Left lobe of liver (tissue), 2 donors: ENCODE measurements around the gene EHMT2. TPM values are rescaled to one million over a fixed set of nuclear protein-coding genes. Genes with fewer than 3 reads are reported as not detected.
A peak's percentile ranks its signal among the peaks of the same experiment; 100 is the strongest.
"Not testable (repeated sequence)": the region's sequence is repeated elsewhere in the genome, so short reads cannot be mapped to it uniquely, and the experiment has no call there.

Experiments
- ATAC-seq: fragments of 200-7000 bp; cut with Tn5 transposase; one replicate; pipeline ENCODE4 v1.9.1; 2020; ENCODE audit warnings: mild to moderate bottlenecking, moderate library complexity
- DNase-seq: peaks from one replicate; pipeline ENCODE4 v3.0.0-alpha.2; 2020; ENCODE audit warnings: low spot score
- total RNA-seq: library from RNA; stranded (reverse); gene quantifications from one replicate; pipeline ENCODE4 v1.2.1, GENCODE V29; 2021
- donor health status: DM: no; HTN: no; CAD: no; lungs with moderate emphysema.
- donor health status: DM: no; HTN: yes; CAD: no.

EHMT2 gene
- total RNA-seq: 15.7 TPM

DNA sequence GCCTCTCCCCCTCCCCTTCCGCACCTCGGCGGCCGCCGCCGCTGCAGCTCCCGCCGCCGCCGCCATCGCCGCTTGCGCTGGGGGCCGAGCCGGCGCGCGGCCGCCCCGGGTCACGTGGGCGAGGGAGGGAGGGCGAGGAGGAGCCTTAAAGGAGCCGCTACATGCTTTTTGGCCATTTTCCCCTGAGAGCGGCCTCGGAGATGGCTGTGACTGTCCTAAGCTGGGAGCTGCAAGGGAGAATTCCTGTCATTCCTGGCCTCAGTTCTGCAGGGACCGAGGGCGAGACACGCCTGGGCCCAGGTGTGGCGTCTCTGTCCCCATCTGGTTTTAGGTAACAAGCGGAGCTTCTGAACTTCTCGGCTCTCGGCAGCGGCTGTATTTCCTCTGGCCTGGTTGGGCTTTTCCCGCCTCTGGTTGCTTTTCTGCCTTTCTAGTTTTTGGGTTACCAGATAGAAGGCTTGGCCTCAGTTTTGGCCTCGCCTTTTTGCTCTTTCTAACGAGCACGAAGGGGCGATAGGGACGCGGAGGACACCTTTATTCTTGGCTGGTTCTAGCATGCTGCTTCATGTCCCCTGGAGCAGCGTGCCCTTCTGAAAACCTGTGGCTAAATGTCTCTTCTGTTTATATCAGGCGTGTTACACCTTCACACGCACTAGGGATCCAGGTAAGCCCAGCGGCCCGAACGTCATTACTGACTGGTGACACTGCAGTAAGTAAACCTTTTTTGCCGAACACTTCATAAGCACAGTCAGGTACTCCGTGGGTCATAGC lies at the start of gene EHMT2:
Gene EHMT2, minus strand, starts transcription at position 87 of the 771 bp plus-strand sequence. Its CDS starts 21 bp downstream, at position 66.
- peak; percentile 61 for ATAC-seq
- peak; percentile 88 for DNase-seq

DNA sequence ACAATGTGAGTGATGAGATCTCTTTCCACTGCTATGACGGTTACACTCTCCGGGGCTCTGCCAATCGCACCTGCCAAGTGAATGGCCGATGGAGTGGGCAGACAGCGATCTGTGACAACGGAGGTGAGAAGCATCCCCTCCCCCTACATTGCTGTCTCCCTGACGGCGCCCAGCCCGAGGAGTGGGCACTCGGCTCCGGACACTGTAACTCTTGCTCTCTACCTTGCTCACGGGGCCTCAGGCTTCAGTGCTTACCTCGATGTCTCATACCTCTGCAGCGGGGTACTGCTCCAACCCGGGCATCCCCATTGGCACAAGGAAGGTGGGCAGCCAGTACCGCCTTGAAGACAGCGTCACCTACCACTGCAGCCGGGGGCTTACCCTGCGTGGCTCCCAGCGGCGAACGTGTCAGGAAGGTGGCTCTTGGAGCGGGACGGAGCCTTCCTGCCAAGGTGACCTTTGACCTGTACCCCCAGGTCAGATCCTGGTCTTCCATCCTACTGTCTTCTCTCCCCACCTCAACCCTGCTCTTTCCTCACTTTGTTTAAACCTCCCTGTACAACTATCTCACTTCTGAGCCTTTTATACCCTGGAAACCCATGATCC lies 49.7 kb upstream of the EHMT2 start:
- ATAC-seq (peak; percentile 0), DNase-seq (no peak)

DNA sequence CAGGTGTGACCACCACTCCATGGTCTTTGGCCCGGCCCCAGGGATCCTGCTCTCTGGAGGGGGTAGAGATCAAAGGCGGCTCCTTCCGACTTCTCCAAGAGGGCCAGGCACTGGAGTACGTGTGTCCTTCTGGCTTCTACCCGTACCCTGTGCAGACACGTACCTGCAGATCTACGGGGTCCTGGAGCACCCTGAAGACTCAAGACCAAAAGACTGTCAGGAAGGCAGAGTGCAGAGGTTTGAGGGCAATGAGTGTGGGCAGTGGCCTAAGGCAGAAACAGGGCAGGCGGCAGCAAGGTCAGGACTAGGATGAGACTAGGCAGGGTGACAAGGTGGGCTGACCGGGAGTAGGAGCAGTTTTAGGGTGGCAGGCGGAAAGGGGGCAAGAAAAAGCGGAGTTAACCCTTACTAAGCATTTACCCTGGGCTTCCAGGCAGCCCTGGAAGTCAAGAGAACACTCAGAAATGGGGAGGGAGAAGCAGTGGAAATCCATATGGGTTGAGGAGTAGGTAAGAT lies 48.9 kb upstream of the EHMT2 start:
- peak; percentile 5 for ATAC-seq

DNA sequence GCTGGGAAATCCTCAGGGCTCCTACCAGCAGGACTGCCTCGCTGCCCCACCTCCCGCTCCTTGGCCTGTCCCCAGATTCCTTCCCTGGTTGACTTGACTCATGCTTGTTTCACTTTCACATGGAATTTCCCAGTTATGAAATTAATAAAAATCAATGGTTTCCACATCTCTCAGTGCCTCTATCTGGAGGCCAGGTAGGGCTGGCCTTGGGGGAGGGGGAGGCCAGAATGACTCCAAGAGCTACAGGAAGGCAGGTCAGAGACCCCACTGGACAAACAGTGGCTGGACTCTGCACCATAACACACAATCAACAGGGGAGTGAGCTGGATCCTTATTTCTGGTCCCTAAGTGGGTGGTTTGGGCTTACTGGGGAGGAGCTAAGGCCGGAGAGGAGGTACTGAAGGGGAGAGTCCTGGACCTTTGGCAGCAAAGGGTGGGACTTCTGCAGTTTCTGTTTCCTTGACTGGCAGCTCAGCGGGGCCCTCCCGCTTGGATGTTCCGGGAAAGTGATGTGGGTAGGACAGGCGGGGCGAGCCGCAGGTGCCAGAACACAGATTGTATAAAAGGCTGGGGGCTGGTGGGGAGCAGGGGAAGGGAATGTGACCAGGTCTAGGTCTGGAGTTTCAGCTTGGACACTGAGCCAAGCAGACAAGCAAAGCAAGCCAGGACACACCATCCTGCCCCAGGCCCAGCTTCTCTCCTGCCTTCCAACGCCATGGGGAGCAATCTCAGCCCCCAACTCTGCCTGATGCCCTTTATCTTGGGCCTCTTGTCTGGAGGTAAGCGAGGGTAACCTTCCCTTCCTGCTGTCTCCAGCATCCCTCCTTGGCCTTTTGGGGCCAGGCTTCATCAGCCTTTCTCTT lies 48.2 kb upstream of the EHMT2 start, which contains the start of gene CFB:
Gene CFB, plus strand, starts transcription at position 589 of the 863 bp plus-strand sequence. Its CDS starts 127 bp downstream, at position 716.
- DNase-seq (peak; percentile 97), ATAC-seq (peak; percentile 87)

More for the DNA sequence above, 48.9 kb upstream of the EHMT2 start:
- no peak for DNase-seq

DNA sequence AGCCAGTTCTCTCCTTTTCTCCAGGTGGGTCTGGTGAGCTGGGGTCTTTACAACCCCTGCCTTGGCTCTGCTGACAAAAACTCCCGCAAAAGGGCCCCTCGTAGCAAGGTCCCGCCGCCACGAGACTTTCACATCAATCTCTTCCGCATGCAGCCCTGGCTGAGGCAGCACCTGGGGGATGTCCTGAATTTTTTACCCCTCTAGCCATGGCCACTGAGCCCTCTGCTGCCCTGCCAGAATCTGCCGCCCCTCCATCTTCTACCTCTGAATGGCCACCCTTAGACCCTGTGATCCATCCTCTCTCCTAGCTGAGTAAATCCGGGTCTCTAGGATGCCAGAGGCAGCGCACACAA lies 47.6 kb upstream of the EHMT2 start:
- no peak for ATAC-seq
- no peak for DNase-seq

DNA sequence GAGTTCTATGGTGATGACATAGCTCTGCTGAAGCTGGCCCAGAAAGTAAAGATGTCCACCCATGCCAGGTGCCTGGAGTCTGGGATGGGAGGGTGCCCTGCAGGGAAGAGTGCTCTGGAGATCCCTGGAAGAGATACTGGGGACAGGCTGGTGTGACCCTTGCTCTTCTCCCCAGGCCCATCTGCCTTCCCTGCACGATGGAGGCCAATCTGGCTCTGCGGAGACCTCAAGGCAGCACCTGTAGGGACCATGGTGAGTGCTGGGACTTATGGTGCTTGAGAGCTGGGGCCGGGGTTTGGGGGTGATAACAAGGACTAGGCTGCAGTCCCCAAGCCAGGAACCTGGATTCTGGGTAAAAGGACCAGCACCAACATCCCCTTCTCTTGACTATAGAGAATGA lies 46.2 kb upstream of the EHMT2 start:
- ATAC-seq (no peak), DNase-seq (no peak)

DNA sequence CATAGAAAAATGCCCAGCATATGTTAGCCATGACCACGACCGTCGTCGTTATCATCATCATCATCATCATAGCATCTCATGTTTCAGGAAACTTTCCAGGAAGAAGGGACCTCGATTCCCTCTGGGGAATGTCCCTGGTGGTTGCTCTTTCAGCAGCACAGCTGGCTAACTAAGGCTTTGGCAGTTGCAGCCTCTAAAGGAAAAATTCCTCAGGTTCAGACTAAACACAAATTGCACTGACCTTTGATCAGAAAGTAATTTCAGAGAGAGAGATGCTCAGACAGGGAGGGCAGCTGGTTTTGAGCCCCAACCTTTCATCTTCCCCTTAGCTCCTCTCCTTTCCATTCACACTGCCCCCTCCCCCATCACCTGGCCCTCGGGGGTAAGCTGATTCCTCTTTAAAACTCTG lies 42.8 kb upstream of the EHMT2 start:
- DNase-seq: no peak
- ATAC-seq: no peak

DNA sequence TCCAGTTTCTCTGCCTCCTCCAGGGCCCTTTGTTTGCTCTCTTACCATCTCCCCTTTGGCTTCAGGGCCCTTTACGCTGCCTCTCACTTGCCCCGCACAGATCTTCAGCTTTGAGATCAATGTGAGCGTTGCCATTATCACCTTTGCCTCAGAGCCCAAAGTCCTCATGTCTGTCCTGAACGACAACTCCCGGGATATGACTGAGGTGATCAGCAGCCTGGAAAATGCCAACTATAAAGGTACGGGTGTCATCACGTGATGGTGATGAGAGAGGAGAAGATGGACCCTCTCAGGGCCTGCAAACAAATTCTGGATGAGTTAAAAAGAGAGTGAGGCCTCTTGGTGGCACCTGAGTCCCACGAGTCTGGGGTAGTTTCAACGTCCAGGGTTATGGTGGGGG lies 38.3 kb upstream of the EHMT2 start:
- ATAC-seq (peak; percentile 70), DNase-seq (no peak)

DNA sequence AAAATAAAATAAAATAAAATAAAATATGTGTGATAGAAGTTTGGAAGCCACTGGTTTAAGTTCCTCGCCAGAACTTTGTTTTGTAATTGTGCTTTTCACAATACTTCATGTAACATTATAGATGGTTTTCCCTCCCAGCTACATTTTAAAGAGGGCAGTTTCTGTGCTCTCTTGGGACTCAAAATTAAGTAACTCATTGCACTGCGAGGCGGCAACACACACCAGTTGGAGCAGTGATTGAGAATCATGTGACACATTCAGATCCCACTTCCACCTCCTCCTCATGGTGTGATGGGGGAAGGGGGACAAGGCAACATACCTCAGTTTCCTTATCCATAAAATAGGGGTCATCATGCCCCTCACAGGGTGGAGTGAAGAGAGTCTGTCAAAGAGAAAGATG lies 37.5 kb upstream of the EHMT2 start:
- ATAC-seq (no peak), DNase-seq (no peak)

DNA sequence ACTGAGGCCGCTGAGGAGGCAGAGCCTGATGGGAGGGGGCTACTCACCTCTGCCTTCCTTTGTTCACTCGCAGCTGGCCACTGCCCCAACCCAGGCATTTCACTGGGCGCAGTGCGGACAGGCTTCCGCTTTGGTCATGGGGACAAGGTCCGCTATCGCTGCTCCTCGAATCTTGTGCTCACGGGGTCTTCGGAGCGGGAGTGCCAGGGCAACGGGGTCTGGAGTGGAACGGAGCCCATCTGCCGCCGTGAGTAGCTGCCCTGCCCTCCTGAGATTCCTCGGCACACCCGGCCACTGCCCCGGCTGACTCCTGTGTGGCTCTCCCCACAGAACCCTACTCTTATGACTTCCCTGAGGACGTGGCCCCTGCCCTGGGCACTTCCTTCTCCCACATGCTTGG lies 36.0 kb upstream of the EHMT2 start:
- DNase-seq (no peak), ATAC-seq (no peak)

DNA sequence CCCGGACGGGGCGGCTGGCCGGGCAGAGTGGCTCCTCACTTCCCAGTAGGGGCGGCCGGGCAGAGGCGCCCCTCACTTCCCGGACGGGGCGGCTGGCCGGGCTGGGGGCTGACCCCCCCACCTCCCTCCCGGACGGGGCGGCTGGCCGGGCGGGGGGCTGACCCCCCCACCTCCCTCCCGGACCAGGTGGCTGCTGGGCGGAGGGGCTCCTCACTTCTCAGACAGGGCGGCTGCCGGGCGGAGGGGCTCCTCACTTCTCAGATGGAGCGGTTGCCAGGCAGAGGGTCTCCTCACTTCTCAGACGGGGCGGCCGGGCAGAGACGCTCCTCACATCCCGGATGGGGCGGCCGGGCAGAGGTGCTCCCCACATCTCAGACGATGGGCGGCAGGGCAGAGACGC lies 34.6 kb upstream of the EHMT2 start:
- not testable (repeated sequence) for DNase-seq, ATAC-seq

DNA sequence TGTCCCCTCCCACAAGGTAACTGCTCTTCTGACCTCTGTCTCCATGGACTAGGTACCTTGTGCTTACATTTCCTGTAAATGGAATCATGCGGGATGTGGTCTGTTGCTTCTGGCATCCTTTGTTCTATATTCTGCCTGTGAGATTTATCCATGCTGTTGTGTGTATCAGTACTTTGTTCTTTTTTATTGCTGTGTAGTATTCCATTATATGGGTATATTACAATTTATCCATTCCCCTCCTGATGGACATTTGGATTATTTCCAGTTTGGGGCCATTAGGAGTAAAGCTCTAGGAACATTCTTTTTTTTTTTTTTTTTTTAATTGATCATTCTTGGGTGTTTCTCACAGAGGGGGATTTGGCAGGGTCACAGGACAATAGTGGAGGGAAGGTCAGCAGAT lies 33.5 kb upstream of the EHMT2 start:
- ATAC-seq: no peak
- no peak for DNase-seq

DNA sequence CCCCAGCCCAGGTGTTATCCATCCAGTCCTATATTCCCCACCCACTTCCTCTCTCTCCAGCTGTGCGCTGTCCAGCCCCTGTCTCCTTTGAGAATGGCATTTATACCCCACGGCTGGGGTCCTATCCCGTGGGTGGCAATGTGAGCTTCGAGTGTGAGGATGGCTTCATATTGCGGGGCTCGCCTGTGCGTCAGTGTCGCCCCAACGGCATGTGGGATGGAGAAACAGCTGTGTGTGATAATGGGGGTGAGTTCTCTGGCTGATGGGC lies 31.1 kb upstream of the EHMT2 start:
- DNase-seq: no peak

DNA sequence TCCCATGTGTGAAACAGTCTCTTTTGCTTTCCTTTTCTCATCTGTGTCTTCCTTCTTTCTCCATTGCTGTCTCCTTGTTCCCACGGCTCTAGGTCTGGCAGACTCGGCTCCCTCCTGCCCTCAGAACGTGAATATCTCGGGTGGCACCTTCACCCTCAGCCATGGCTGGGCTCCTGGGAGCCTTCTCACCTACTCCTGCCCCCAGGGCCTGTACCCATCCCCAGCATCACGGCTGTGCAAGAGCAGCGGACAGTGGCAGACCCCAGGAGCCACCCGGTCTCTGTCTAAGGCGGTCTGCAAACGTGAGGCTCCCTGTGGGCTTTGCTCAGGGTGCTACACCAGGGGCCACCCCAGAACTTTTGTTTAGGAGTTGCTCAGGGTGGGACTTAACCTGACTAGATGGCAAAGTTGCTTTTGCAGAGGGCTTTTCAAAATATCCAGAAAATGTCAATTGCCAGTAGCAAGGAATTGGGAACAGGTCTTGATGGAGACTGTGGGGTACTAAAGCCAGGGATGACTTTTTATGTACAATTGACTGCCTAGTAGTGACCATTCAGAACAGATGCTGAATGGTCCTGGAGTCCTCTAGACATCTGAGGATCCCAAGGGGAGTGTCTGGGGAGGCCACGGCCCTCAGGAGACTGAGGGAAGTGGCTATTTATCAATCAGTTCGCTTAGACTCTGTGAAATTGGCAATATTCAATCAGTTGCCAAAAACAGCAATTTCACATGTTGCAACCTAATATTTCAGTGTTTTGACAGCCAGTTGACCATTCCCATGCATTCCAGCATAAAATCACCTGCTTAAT lies 30.6 kb upstream of the EHMT2 start:
- peak; percentile 28 for ATAC-seq
- no peak for DNase-seq

More for the DNA sequence above, 31.1 kb upstream of the EHMT2 start:
- peak; percentile 16 for ATAC-seq

DNA sequence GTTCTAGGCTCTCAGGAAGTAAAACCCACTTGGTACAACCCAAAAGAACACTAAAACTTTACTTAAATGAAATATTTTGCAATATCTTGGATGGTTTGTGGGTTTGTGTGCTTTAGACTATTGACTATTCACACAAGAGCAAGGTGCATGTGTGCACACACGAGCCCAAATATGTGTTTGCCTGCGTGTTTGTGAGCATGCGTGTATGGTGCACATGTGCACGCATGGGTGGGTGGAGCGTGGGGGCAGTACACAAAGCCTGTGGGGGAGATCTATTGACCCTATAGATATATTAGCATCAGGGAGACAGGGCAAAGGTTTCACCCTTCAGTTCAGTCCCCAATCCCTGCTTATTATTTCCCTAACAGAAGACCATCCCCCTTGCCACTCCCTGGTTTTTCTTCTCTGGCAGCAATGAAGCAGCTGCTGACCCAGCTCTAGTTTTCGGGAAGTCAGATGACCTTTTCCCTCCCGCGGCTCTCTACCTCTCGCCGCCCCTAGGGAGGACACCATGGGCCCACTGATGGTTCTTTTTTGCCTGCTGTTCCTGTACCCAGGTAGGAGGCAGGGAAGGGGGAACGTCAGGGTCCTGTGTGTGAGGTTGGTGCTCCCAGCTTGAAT lies 29.9 kb upstream of the EHMT2 start, which contains the start of gene C2:
Gene C2, plus strand, starts transcription at position 476 of the 621 bp plus-strand sequence. Its CDS starts 36 bp downstream, at position 512.
- peak; percentile 92 for DNase-seq
- ATAC-seq: peak; percentile 83

DNA sequence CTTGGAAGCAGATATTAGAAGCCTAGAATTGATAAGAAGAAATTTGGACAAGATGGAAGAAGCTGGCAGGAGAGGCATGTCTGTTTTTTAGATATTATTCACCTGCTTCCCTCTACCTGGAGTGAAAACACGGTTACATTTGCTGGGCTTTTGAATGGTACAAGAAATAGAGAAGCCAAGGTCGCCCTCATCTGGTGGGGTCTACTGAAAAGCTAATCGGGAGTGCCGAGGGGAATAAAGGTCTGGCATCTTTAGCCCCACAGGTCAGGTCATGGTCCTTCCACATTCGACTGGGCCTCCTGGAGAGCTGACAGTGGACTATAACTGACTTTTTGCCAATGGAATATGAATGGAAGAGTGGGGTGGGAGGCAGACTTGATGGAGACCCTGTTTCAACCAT lies 25.4 kb upstream of the EHMT2 start:
- DNase-seq: no peak
- peak; percentile 51 for ATAC-seq

DNA sequence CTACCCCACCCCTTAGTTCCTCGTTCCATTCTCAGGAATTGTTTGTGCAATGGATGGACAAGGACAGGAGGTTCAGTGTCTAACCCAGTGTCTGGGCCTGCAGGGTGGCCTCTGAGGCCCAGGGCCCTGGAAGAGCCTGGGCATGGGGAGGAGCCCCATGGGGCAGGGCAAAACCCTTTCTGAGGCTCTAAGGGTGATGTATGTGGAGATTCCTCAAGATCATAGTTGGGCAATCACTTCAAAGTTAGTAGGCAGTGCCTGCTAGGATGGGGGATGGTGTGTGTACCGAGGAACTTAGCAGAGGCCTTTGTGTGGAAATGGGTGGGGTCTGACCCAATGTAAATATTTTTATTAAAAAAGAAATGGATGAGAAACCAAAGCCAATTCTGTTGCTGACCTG lies 23.3 kb upstream of the EHMT2 start:
- ATAC-seq: no peak
- no peak for DNase-seq

DNA sequence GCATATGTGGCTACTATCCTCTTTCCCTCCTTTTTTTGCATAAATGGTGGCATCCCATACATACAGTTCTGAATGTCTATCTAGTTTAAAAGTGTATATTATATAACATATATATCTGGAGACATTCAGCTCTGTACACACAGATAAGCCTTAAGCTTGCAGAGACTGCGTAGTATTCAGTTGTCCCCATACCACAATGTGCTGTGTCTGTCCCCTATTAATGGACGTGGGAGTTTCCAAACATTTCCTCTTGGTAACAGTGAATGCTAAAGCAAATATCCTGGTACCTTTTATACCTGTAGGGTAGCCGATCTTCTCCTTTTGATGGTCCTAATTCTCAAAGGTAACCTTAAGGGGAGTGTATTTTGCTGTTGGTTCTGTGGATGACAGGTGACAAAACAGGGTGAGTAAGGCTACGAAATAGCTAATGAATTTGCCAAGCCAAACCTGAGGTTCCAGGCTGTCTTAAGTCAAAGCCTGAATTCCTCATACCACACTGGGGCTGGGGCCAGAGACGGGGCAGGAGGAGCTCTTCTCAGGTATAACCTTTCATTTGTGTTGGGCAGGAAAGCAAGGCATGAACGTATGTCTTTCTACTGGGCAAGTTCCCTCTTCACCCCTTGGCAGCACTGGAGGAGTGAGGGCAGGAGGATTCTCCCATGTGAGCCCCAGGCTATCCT lies 22.3 kb upstream of the EHMT2 start:
- no peak for DNase-seq
- ATAC-seq: no peak

DNA sequence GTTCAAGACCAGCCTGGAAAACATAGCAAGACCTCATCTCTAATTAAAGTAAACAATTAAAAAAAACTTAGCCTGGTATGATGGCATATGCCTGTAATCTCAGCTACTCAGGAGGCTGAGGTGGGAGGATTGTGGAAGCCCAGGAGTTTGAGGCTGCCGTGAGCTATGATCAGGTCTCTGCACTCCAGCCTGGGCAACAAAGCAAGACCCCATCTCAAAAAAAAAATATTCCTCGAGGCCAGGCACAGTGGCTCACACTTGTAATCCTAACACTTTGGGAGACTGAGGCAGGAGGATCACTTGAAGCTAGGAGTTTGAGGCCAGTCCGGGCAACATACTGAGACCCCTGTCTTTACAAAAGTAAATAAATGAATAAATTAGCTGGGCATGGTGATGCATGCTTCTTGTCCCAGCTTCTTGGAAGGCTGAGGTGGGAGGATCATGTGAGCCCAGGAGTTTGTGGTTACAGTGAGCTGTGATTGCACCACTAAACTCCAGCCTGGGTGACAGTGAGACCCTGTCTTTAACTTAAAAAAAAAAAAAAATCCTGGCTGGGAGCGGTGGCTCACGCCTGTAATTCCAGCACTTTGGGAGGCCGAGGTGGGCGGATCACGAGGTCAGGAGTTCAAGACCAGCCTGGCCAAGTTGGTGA lies 20.7 kb upstream of the EHMT2 start:
- no peak for DNase-seq
- ATAC-seq: no peak
